C4-2B (cell line): Measurements from ENCODE around the gene MYO1E.

ENCODE experiments used
- CTCF ChIP-seq: fragments of 450-650 bp; conservative IDR thresholded peaks from 2 replicates; pipeline ENCODE4 v1.5.1; 2017; ENCODE audit warnings: mild to moderate bottlenecking
- ZFX ChIP-seq: fragments of 450-650 bp; IDR thresholded peaks from 2 replicates; pipeline ENCODE4 v1.6.1; 2017

- TF ChIP-seq CTCF (no peak), ZFX (no peak)
Measured at GRCh38 chr15:59111251-59111650, 261.4 kb downstream of the MYO1E start.
